HCT116 (cell line): ENCODE data around the gene STYXL2.

Experiments used
- EGR1 ChIP-seq: IDR thresholded peaks from 2 replicates; pipeline ENCODE4 v1.6.1; 2012; ENCODE audit warnings: low read depth
- POLR2A ChIP-seq: IDR thresholded peaks from 2 replicates; pipeline ENCODE4 v1.7.0; 2011; ENCODE audit warnings: borderline replicate concordance; ENCODE audit not compliant: insufficient read depth, insufficient read length; ENCODE audit errors: extremely low read depth
- POLR2AphosphoS5 ChIP-seq: IDR thresholded peaks from 2 replicates; pipeline ENCODE4 v1.6.1; 2011; ENCODE audit warnings: mild to moderate bottlenecking, low read depth, low read length, moderate library complexity
- RAD21 ChIP-seq: IDR thresholded peaks from 2 replicates; pipeline ENCODE4 v1.6.1; 2012; ENCODE audit warnings: low read depth, mild to moderate bottlenecking
- SP1 ChIP-seq: IDR thresholded peaks from 2 replicates; pipeline ENCODE4 v1.6.1; 2012; ENCODE audit warnings: low read depth
- TCF7L2 ChIP-seq: IDR thresholded peaks from 2 replicates; pipeline ENCODE4 v1.7.0; 2011; ENCODE audit warnings: borderline replicate concordance, inconsistent platforms; ENCODE audit not compliant: insufficient read depth, insufficient read length; ENCODE audit errors: extremely low read depth
- ZNF274 ChIP-seq: fragments of 200-500 bp; sonication (Bioruptor generic); IDR thresholded peaks from 2 replicates; pipeline ENCODE4 v1.6.1; 2014; ENCODE audit warnings: mild to moderate bottlenecking, low read depth, low read length, inconsistent platforms
- TF ChIP-seq, protein P1 (sequence below), 3 experiments: fragments of 200-600 bp in 1 of 3; sonication (generic) in 1 of 3; IDR thresholded peaks in 2 of 3; conservative IDR thresholded peaks in 1 of 3; 2 replicates each; pipeline ENCODE4 v1.5.1; 2012 to 2017; ENCODE audit warnings: low read depth in 2 of 3, low read length in 2 of 3, antibody characterized with exemption in 1 of 3, borderline replicate concordance in 1 of 3, control low read depth in 1 of 3, mild to moderate bottlenecking in 1 of 3, mixed read lengths in 1 of 3, mixed run types in 1 of 3, moderate library complexity in 1 of 3; ENCODE audit not compliant: insufficient read depth in 1 of 3
- TF ChIP-seq, protein P2 (sequence below): IDR thresholded peaks from 2 replicates; pipeline ENCODE4 v1.6.1; 2011; ENCODE audit warnings: mild to moderate bottlenecking, low read length, moderate library complexity; ENCODE audit not compliant: insufficient replicate concordance; ENCODE audit errors: extremely low read depth

DNA sequence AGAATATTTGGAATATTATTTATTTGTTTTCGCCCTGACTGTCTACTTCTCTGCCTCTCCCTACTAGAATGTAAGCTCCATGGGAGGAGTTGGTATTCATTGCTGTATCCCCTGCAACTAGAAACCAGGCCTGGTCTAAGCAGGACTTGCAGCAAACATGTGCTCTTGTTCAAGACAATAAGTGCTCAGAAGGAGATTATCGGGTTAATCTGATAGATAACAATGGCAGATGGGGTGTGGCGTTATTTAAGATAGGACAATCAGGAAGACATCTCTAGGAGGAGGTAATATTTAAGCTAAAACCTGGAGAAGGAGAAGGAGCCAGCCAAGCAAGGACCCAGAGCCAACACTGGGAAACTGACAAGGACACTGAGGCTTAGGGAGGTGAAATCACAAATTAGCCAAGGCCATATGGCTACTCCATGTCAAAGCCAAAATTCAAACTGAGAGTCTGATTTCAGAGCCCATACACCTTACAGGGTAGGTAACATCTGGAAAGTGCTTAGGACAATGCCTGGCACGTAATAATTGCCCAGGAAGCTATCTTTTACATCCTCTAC, 41.5 kb downstream of the STYXL2 start:
- TF ChIP-seq POLR2A (no peak), EGR1 (no peak), RAD21 (no peak), TCF7L2 (no peak), SP1 (no peak), POLR2AphosphoS5 (no peak), ZNF274 (no peak)
- TF ChIP-seq, protein P1, sequence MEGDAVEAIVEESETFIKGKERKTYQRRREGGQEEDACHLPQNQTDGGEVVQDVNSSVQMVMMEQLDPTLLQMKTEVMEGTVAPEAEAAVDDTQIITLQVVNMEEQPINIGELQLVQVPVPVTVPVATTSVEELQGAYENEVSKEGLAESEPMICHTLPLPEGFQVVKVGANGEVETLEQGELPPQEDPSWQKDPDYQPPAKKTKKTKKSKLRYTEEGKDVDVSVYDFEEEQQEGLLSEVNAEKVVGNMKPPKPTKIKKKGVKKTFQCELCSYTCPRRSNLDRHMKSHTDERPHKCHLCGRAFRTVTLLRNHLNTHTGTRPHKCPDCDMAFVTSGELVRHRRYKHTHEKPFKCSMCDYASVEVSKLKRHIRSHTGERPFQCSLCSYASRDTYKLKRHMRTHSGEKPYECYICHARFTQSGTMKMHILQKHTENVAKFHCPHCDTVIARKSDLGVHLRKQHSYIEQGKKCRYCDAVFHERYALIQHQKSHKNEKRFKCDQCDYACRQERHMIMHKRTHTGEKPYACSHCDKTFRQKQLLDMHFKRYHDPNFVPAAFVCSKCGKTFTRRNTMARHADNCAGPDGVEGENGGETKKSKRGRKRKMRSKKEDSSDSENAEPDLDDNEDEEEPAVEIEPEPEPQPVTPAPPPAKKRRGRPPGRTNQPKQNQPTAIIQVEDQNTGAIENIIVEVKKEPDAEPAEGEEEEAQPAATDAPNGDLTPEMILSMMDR (IDR thresholded peaks at IDR 0.05 in 2 of 3, conservative IDR thresholded peaks at IDR 0.05 in 1 of 3; ENCODE audit: borderline replicate concordance in 1 of 3, insufficient read depth in 1 of 3, low read depth in 2 of 3, low read length in 2 of 3) = no peak
- TF ChIP-seq, protein P2, sequence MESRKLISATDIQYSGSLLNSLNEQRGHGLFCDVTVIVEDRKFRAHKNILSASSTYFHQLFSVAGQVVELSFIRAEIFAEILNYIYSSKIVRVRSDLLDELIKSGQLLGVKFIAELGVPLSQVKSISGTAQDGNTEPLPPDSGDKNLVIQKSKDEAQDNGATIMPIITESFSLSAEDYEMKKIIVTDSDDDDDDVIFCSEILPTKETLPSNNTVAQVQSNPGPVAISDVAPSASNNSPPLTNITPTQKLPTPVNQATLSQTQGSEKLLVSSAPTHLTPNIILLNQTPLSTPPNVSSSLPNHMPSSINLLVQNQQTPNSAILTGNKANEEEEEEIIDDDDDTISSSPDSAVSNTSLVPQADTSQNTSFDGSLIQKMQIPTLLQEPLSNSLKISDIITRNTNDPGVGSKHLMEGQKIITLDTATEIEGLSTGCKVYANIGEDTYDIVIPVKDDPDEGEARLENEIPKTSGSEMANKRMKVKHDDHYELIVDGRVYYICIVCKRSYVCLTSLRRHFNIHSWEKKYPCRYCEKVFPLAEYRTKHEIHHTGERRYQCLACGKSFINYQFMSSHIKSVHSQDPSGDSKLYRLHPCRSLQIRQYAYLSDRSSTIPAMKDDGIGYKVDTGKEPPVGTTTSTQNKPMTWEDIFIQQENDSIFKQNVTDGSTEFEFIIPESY = no peak
